GM19193 (cell line): Measurements from ENCODE around the gene RPS19BP1.

Source experiments
- POLR2A ChIP-seq: IDR thresholded peaks from 4 replicates; pipeline ENCODE4 v1.6.1; 2011; ENCODE audit not compliant: insufficient read depth, insufficient read length; ENCODE audit errors: extremely low read depth

Gene RPS19BP1

DNA sequence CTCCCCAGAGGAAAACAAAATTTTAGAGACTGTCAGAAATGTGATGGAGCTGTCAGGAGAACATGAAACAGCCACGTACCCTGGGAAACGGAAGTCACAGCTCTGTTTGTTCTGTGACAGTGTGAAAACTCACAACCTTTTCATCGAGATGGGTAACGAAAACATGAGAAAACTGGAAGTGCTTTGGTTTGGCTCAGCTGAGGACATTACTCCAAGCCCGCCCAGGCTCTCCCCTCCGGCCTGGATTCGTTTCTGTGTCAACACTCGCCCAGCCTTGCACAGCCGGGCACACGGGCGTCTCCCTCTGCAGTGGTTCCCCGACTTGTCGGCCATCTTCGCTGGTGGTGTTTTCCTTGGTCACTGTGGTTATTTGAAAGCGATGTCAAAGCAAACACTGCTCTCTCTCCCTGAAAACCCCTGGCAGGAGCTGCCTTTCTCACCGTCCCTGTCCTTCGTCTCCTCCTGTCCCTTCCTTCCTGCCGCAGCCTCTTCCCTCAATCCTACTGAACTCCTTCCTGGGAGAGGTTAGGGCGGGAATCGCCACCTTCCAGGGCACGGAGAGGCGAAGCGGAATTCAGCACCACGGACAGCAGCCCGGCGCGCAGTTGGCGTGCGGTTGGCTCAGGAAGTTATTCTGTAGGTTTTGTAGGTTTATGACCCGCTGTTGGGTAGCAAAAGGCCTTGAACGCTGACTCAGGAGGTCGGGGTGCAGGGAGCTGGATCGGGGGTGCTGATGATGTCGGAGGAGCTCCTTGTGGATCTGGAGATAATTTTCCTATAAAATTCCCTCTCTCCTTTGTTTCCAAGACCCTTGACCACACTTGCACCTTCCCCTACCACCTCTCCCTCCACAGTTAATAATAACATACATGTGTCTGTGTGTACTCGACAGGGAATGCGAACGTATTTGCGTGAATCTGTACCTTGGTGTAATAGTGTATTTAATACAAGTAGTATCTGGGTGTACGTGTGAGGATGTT is 13.1 kb upstream of the RPS19BP1 start:
- TF ChIP-seq POLR2A = no peak

DNA sequence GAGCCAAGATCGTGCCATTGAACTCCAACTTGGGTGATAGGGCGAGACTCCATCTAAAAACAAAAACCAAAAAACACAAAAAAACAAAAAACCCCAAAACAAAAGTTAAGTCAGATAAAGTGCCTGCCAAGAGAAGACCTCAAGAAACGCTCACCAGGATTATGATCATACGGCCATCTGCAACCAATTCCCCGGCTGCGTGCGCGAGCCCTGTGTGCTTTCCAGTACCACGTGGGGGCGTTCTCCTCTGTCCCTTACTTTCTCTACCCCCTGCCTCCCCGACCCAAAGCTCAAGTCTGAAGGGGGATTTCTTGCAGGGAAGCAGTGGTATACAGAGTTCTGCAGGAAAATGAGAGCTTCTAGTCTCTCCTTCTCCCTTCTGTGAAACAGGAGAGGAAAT is 10.5 kb upstream of the RPS19BP1 start:
- TF ChIP-seq POLR2A = no peak

DNA sequence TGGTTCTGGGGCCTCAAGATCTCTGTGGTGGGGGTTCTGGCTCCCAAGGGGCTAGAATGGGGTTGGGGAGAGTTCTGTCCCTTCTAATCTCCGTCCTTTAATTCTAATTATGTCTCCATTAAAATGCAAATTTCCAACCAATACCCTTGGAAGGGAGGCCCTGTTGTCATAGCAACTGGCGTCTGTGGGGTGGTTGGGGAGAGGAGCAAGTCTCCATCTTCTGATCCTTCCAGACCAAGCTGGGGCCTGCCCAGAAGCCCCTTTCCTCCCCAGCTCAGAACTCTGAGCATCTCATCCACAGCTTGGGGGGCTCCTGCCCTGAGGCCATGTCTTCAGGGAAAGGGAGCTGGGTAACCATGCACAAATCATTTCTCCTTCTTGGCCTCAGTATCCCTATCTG is 5.4 kb upstream of the RPS19BP1 start:
- no peak for TF ChIP-seq POLR2A

- TF ChIP-seq POLR2A = no peak
These were observed 4.2 kb upstream of the RPS19BP1 start for GRCh38 chr22:39536711-39537110.

DNA sequence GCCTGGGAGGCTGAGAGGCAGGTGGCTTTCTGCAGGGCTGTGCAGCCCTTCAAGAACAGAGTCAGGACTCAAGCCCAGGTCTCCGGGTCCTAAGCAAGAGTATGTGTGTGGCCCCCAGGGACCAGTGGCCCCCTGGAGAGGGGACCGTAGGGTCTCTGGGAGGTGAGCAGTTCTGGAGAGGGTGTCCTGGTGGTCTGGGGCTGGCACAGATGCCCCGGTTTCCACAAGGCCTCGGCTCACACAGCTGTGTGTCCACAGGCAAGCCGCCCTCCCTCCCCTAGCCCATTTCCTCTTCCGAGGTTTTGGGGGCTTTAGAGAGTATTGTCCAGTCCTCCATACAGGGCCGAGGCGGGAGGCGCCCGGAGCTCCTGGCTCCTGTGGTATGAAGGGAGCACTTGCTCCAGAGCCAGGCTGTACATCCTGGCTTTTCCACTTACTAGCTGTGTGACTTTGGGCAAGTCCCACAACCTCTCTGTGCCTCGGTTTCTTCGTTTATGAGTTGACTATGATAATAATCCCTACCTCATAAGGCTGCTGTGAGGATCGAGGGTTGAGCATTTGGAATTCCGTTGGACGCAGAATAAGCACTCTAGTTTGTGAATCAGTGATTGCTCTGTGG is 3.4 kb upstream of the RPS19BP1 start:
- TF ChIP-seq POLR2A = no peak

- TF ChIP-seq POLR2A = no peak
These were observed 2.8 kb upstream of the RPS19BP1 start for GRCh38 chr22:39535357-39535725.

DNA sequence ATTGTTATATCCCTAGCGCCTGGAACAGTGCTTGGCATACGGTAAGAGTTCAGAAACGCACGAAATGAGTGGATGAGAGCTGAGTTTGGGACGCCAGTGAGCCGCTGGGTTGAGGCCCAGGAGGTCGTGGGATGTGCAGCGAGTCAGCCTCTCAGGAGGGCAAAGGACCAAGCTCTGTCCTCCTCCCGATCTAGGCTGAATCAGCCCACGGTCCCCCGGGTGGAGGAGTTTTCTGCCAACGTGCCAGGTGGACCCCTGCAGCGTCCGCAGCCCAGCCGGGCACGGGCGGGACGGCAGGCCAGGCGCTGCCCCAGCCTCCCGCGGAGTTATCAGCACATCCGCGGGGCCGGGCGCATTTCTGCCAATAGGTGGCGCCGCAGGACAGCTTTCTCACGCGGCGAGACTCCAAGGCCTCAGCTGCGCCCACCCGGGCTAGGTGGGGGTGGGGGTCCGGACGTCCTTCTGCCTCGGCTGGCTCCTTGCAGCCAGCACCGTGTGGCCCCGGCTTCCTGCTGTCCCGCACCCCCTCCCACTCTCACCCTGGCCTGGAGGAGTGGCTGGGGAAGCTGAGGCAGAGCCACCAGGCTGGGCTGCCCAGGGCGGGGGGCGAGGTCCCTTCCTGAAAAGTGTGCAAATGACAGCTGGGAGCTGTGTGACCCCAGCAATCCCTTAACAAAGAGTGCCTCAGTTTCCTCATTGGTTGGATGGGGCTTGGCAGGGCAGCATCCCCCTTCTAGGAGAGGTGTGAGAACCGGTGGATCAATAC is 2.2 kb upstream of the RPS19BP1 start:
- TF ChIP-seq POLR2A = no peak

- no peak for TF ChIP-seq POLR2A
These were observed 1.6 kb upstream of the RPS19BP1 start for GRCh38 chr22:39534092-39534506.

DNA sequence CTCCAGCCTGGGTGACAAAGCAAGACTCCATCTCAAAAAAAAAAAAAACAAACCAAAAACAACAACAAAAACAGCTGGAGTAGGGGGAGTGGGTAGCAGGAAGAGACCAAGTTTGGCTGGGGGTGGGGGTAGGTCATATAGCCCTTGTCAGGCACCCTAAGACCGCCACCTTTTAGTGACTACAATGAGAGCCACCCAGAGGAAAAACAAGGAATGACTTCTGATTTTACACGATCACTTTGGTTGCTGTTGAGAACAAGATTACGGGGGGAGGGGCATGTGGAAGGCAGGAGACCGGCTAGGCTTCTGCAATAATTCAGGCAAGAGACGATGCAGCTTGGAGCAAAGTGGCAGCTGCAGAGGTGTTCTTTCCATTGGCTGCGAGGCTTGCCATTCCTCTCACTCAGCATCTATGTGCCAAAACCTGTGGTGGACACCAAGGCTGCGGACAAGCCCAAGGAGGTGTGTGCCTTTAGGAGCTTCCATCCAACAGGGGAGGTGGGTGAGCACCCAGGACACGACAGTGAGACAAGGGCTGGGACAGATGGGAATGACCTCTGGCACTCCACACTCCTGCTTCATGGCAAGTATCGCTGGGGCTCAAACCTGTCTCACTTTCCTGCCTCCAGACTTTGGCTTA is 1.7 kb downstream of the RPS19BP1 start:
- no peak for TF ChIP-seq POLR2A

- TF ChIP-seq POLR2A = no peak
These were observed 2.4 kb downstream of the RPS19BP1 start for GRCh38 chr22:39530116-39530515.

- no peak for TF ChIP-seq POLR2A
These were observed 3.1 kb downstream of the RPS19BP1 start for GRCh38 chr22:39529487-39529851.

GRCh38 chr22:39528681-39529486 is 3.7 kb downstream of the RPS19BP1 start:
- peak; percentile 31 for TF ChIP-seq POLR2A

GRCh38 chr22:39528080-39528661 is 4.4 kb downstream of the RPS19BP1 start:
- peak; percentile 8 for TF ChIP-seq POLR2A

DNA sequence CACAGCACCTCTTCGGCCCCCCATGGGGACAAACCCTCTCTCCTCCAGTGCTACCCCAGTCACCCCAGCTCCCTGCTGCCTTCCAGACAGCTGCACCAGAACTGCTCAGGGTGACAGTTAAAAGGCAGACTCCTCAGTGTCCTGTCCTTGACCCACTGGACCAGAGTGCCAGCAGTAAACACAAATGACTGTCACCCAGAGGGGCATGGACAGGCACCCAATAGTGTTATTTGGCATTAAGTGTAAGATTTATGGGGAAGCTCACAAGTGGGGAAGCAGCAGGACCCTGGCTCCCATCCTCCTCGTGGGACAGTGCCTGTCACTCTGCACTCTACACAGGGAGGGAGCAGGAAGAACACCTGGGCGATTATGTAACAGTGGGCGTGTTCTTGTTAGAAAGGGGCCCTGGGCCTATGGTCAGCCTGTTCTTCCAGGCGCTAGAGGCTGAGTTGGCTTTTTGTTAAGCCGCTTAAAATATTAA is 5.0 kb downstream of the RPS19BP1 start:
- no peak for TF ChIP-seq POLR2A
